ENCODE results near the gene GRAP.
"Not testable (repeated sequence)": the region's sequence is repeated elsewhere in the genome, so short reads cannot be mapped to it uniquely, and the experiment has no call there.

DNA sequence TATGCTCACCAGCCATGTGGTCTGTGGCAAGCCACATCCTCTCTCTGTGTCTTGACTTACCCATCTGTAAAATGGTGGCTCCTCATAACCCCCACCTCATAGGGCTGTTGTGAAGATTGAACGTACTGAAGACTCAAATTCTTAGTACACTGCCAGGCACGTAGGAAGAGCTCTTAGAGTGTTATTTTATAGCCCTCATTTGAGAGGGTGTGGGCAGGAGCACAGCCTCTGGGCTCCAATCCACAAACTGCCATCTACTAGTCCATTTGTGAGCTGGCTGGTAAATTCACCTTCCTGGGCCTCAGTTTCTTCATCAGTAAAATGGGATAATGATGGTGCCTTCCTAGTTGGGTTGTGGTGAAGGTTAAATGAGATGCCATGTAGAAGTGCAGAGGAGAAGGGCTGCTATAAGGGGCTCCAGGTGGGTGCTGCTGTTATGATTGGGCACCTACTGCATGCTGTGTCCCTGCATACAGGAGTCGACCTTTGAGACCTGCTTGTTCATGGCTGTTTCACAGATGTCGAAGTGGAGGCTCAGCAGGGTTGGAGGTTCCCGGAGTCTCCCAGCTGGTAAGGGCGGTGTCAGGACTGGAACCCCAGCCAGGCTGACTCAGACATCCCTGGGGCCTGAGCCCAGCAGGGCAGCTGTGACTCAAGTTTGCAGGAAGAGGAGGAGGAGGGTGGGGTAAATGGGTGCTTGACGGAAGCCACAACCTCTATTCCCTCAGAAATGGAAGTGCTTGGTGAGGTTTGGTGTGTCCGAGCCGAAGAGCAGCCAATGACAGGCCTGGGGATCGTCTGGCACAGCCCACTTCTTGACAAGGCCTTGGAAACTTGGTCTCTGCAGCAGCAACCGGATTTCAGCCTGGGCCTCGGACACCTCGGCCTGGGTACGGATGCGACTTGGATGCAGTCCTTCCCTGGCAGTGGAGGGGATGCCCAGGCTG lies 46.3 kb upstream of the GRAP start:
- not testable (repeated sequence) for TF ChIP-seq EZH2 (IDR thresholded peaks at IDR 0.05; ENCODE audit: borderline replicate concordance, low read length)
- TF ChIP-seq, protein P1, sequence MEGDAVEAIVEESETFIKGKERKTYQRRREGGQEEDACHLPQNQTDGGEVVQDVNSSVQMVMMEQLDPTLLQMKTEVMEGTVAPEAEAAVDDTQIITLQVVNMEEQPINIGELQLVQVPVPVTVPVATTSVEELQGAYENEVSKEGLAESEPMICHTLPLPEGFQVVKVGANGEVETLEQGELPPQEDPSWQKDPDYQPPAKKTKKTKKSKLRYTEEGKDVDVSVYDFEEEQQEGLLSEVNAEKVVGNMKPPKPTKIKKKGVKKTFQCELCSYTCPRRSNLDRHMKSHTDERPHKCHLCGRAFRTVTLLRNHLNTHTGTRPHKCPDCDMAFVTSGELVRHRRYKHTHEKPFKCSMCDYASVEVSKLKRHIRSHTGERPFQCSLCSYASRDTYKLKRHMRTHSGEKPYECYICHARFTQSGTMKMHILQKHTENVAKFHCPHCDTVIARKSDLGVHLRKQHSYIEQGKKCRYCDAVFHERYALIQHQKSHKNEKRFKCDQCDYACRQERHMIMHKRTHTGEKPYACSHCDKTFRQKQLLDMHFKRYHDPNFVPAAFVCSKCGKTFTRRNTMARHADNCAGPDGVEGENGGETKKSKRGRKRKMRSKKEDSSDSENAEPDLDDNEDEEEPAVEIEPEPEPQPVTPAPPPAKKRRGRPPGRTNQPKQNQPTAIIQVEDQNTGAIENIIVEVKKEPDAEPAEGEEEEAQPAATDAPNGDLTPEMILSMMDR (IDR thresholded peaks at IDR 0.05; ENCODE audit: low read length) = not testable (repeated sequence)

All from OCI-LY1 (cell line).